HepG2 (cell line): ENCODE measurements around the gene MGLL. TPM values are rescaled to one million over a fixed set of nuclear protein-coding genes. Genes with fewer than 3 reads are reported as not detected.

Experiments
- AKAP8 ChIP-seq: sonication (generic); formaldehyde crosslinking; IDR thresholded peaks from 2 replicates; pipeline ENCODE4 v1.5.1; 2020; ENCODE audit warnings: mild to moderate bottlenecking, missing genetic modification reagents
- DMTF1 ChIP-seq: sonication (generic); formaldehyde crosslinking; IDR thresholded peaks from 2 replicates; pipeline ENCODE4 v1.4.0; 2020; ENCODE audit warnings: mild to moderate bottlenecking, missing genetic modification reagents
- ELF4 ChIP-seq: sonication (generic); formaldehyde crosslinking; IDR thresholded peaks from 2 replicates; pipeline ENCODE4 v1.5.0; 2020; ENCODE audit warnings: missing genetic modification reagents, mild to moderate bottlenecking, moderate library complexity, borderline replicate concordance
- GPBP1L1 ChIP-seq: sonication (generic); formaldehyde crosslinking; IDR thresholded peaks from 2 replicates; pipeline ENCODE4 v1.5.0; 2020; ENCODE audit warnings: mild to moderate bottlenecking, missing genetic modification reagents
- HMG20B ChIP-seq: conservative IDR thresholded peaks from 2 replicates; pipeline ENCODE4 v1.6.1; 2016; ENCODE audit warnings: missing genetic modification reagents, missing compliant biosample characterization
- KDM6A ChIP-seq: IDR thresholded peaks from 2 replicates; pipeline ENCODE4 v1.6.1; 2016; ENCODE audit warnings: low read depth
- MEIS1 ChIP-seq: sonication (generic); formaldehyde crosslinking; IDR thresholded peaks from 2 replicates; pipeline ENCODE4 v1.9.0; 2021; ENCODE audit warnings: mild to moderate bottlenecking, missing genetic modification reagents, moderate library complexity, borderline replicate concordance
- RAD21 ChIP-seq: fragments of 450-650 bp; formaldehyde crosslinking; IDR thresholded peaks from 2 replicates; pipeline ENCODE4 v1.5.0; 2020; ENCODE audit warnings: mild to moderate bottlenecking
- RFX1 ChIP-seq: fragments of 450-650 bp; IDR thresholded peaks from 2 replicates; pipeline ENCODE4 v1.6.1; 2017
- SMAD9 ChIP-seq: sonication (generic); formaldehyde crosslinking; IDR thresholded peaks from 2 replicates; pipeline ENCODE4 v1.5.1; 2020; ENCODE audit warnings: mild to moderate bottlenecking, missing genetic modification reagents
- SP2 ChIP-seq: sonication (generic); formaldehyde crosslinking; IDR thresholded peaks from 2 replicates; pipeline ENCODE4 v1.5.1; 2020; ENCODE audit warnings: mild to moderate bottlenecking, missing genetic modification reagents
- ZNF138 ChIP-seq: sonication (generic); formaldehyde crosslinking; IDR thresholded peaks from 2 replicates; pipeline ENCODE4 v1.5.0; 2020; ENCODE audit warnings: mild to moderate bottlenecking, low read depth, missing genetic modification reagents
- ZNF382 ChIP-seq: sonication (generic); formaldehyde crosslinking; IDR thresholded peaks from 2 replicates; pipeline ENCODE4 v1.5.0; 2020; ENCODE audit warnings: missing genetic modification reagents, mild to moderate bottlenecking, borderline replicate concordance
- polyA plus RNA-seq, 8 experiments: library from polyadenylated mRNA; depleted of rRNA in 3 of 8; stranded (reverse) in 7 of 8; unstranded in 1 of 8; fragments of >200 nt; fragmentation: Illumina TruSeq in 4 of 8; extraction: Trizol in 4 of 8; gene quantifications; 2 replicates each; pipeline versions ENCODE4 v1.2.1 to v1.2.3, GENCODE V29; 2011 to 2016; ENCODE audit warnings: low read depth in 4 of 8, missing spikeins in 1 of 8, mixed read lengths in 1 of 8; ENCODE audit not compliant: insufficient read depth in 1 of 8
- total RNA-seq, 5 experiments: library from RNA; depleted of rRNA; stranded (reverse); fragments of >200 nt; fragmentation: Illumina TruSeq; extraction: Trizol; gene quantifications; 2 replicates each; pipeline ENCODE4 v1.2.3, GENCODE V29; 2016; ENCODE audit warnings: low read depth in 1 of 5
- TF ChIP-seq, protein P1 (sequence below): IDR thresholded peaks from 2 replicates; pipeline ENCODE4 v1.6.1; 2016; ENCODE audit warnings: missing biosample characterization, missing genetic modification reagents, low read depth
- TF ChIP-seq, protein P2 (sequence below): sonication (generic); formaldehyde crosslinking; conservative IDR thresholded peaks from 2 replicates; pipeline ENCODE4 v1.4.0; 2020; ENCODE audit warnings: missing genetic modification reagents
- TF ChIP-seq, protein P3 (sequence below): sonication (generic); formaldehyde crosslinking; IDR thresholded peaks from 2 replicates; pipeline ENCODE4 v1.9.0; 2021; ENCODE audit warnings: missing genetic modification reagents, borderline replicate concordance
- TF ChIP-seq, protein P4 (sequence below): sonication (generic); formaldehyde crosslinking; conservative IDR thresholded peaks from 2 replicates; pipeline ENCODE4 v1.8.0; 2022; ENCODE audit warnings: low read depth, missing genetic modification reagents

MGLL gene
- total and polyA plus RNA-seq, 2 of the 13 experiments (the other 11 are each of a cell fraction or from before 2014, with no cell fraction given) = not detected

DNA sequence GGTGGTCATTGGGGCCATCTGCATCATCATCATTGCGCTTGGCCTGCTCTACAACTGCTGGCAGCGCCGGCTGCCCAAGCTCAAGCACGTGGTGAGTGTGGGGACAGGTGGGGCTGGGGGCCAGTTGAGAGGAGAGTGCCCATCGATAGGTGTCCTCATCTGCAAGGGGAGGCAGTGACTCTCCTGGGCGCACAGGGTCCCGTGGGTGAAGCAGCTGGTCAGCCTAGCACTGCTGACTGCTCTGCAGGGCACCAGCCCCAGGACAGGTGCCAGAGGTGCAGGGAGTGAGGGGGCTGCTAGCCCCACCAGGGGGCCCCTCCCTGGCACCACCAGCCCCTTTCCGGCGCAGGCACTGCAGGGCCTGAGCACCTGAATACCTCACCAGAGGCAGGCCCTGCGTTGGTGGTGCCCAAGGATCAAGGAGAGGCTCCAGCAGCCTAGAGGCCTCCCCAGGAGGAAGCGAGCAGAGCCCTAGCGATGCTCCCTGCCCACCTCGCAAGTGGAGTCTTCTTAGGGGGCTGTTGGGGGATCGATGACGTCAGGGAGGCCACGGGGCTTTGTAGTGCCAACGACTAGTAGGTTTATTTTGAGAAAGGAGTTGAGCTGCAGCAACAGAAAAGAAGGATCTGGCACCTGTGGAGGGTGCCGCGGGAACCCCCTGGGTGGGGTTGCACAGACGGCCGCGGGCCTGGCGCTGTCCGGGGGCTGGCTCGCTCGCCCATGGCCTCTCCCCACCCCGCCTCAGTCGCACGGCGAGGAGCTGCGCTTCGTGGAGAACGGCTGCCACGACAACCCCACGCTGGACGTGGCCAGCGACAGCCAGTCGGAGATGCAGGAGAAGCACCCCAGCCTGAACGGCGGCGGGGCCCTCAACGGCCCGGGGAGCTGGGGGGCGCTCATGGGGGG lies 150.5 kb downstream of the MGLL start (continued):
- TF ChIP-seq, protein P1, sequence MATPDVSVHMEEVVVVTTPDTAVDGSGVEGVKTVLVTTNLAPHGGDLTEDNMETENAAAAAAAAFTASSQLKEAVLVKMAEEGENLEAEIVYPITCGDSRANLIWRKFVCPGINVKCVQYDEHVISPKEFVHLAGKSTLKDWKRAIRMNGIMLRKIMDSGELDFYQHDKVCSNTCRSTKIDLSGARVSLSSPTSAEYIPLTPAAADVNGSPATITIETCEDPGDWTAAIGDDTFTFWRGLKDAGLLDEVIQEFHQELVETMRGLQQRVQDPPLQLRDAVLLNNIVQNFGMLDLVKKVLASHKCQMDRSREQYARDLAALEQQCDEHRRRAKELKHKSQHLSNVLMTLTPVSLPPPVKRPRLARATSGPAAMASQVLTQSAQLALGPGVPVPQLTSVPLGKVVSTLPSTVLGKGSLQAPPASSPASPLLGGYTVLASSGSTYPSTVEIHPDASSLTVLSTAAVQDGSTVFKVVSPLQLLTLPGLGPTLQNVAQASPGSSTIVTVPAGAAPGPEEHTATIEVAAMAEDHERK (CRISPR knock-in tag) = no peak
- TF ChIP-seq HMG20B = no peak
- TF ChIP-seq SP2 (CRISPR knock-in tag) = no peak
- TF ChIP-seq RFX1 = no peak
- TF ChIP-seq, protein P2, sequence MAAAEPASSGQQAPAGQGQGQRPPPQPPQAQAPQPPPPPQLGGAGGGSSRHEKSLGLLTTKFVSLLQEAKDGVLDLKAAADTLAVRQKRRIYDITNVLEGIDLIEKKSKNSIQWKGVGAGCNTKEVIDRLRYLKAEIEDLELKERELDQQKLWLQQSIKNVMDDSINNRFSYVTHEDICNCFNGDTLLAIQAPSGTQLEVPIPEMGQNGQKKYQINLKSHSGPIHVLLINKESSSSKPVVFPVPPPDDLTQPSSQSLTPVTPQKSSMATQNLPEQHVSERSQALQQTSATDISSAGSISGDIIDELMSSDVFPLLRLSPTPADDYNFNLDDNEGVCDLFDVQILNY (CRISPR knock-in tag) = no peak
- no peak for TF ChIP-seq SMAD9
- no peak for TF ChIP-seq GPBP1L1 (CRISPR knock-in tag)
- no peak for TF ChIP-seq DMTF1 (CRISPR knock-in tag)
- TF ChIP-seq, protein P3, sequence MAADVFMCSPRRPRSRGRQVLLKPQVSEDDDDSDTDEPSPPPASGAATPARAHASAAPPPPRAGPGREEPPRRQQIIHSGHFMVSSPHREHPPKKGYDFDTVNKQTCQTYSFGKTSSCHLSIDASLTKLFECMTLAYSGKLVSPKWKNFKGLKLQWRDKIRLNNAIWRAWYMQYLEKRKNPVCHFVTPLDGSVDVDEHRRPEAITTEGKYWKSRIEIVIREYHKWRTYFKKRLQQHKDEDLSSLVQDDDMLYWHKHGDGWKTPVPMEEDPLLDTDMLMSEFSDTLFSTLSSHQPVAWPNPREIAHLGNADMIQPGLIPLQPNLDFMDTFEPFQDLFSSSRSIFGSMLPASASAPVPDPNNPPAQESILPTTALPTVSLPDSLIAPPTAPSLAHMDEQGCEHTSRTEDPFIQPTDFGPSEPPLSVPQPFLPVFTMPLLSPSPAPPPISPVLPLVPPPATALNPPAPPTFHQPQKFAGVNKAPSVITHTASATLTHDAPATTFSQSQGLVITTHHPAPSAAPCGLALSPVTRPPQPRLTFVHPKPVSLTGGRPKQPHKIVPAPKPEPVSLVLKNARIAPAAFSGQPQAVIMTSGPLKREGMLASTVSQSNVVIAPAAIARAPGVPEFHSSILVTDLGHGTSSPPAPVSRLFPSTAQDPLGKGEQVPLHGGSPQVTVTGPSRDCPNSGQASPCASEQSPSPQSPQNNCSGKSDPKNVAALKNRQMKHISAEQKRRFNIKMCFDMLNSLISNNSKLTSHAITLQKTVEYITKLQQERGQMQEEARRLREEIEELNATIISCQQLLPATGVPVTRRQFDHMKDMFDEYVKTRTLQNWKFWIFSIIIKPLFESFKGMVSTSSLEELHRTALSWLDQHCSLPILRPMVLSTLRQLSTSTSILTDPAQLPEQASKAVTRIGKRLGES (CRISPR knock-in tag) = no peak
- TF ChIP-seq RAD21 (CRISPR knock-in tag) = no peak
- TF ChIP-seq KDM6A = no peak
- TF ChIP-seq MEIS1 (CRISPR knock-in tag) = no peak
- TF ChIP-seq ZNF382 (CRISPR knock-in tag) = no peak
- no peak for TF ChIP-seq ELF4 (CRISPR knock-in tag)
- TF ChIP-seq AKAP8 (CRISPR knock-in tag) = no peak
- no peak for TF ChIP-seq ZNF138 (CRISPR knock-in tag)
- TF ChIP-seq, protein P4, sequence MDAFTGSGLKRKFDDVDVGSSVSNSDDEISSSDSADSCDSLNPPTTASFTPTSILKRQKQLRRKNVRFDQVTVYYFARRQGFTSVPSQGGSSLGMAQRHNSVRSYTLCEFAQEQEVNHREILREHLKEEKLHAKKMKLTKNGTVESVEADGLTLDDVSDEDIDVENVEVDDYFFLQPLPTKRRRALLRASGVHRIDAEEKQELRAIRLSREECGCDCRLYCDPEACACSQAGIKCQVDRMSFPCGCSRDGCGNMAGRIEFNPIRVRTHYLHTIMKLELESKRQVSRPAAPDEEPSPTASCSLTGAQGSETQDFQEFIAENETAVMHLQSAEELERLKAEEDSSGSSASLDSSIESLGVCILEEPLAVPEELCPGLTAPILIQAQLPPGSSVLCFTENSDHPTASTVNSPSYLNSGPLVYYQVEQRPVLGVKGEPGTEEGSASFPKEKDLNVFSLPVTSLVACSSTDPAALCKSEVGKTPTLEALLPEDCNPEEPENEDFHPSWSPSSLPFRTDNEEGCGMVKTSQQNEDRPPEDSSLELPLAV (CRISPR knock-in tag) = no peak
- TF ChIP-seq, all 625 proteins: peak for 14
